SK-N-SH treated with all-trans-retinoic acid at 6 μM for 48 hours (cell line): ENCODE data around the gene LAMB4.

Experiments used
- ATAC-seq: fragments of 200-7000 bp; cut with Tn5 transposase; 3 replicates; pipeline ENCODE4 v1.9.1; 2020; ENCODE audit warnings: mild to moderate bottlenecking, moderate library complexity
- ARNTL ChIP-seq: fragments of 450-650 bp; formaldehyde crosslinking; IDR thresholded peaks from 2 replicates; pipeline ENCODE4 v1.5.0; 2020; ENCODE audit warnings: low read depth, mild to moderate bottlenecking, moderate library complexity, borderline replicate concordance
- BACH2 ChIP-seq: fragments of 250-450 bp; sonication (Bioruptor Pico); IDR thresholded peaks from 2 replicates; pipeline ENCODE4 v1.9.0; 2021; ENCODE audit warnings: mild to moderate bottlenecking, borderline replicate concordance
- CREB5 ChIP-seq: fragments of 250-450 bp; sonication (Bioruptor Pico); IDR thresholded peaks from 2 replicates; pipeline ENCODE4 v1.5.1; 2020; ENCODE audit warnings: low read depth, mild to moderate bottlenecking, moderate library complexity
- CSDC2 ChIP-seq: fragments of 250-450 bp; sonication (Bioruptor Pico); IDR thresholded peaks from 2 replicates; pipeline ENCODE4 v1.5.0; 2020; ENCODE audit warnings: mild to moderate bottlenecking, moderate library complexity
- CSRNP3 ChIP-seq: fragments of 250-450 bp; sonication (Bioruptor Pico); IDR thresholded peaks from 2 replicates; pipeline ENCODE4 v1.5.1; 2021; ENCODE audit warnings: mild to moderate bottlenecking, moderate library complexity
- ESRRG ChIP-seq: fragments of 250-450 bp; sonication (Bioruptor Pico); IDR thresholded peaks from 2 replicates; pipeline ENCODE4 v1.6.1; 2021; ENCODE audit warnings: mild to moderate bottlenecking
- GLIS3 ChIP-seq: fragments of 250-450 bp; sonication (Bioruptor Pico); IDR thresholded peaks from 2 replicates; pipeline ENCODE4 v1.5.0; 2020; ENCODE audit warnings: mild to moderate bottlenecking, moderate library complexity
- ISL1 ChIP-seq: fragments of 250-450 bp; sonication (Bioruptor Pico); IDR thresholded peaks from 2 replicates; pipeline ENCODE4 v2.1.2; 2022; ENCODE audit warnings: mild to moderate bottlenecking, moderate library complexity
- OSR1 ChIP-seq: fragments of 250-450 bp; sonication (Bioruptor Pico); IDR thresholded peaks from 2 replicates; pipeline ENCODE4 v1.8.0; 2022; ENCODE audit warnings: moderate library complexity, mild to moderate bottlenecking, inconsistent platforms
- PATZ1 ChIP-seq: fragments of 250-450 bp; sonication (Bioruptor Pico); IDR thresholded peaks from 2 replicates; pipeline ENCODE4 v1.8.0; 2020; ENCODE audit warnings: mild to moderate bottlenecking, moderate library complexity, borderline replicate concordance
- POU6F1 ChIP-seq: fragments of 250-450 bp; sonication (Bioruptor Pico); IDR thresholded peaks from 2 replicates; pipeline ENCODE4 v1.8.0; 2021; ENCODE audit warnings: low read depth, mild to moderate bottlenecking, moderate library complexity, borderline replicate concordance
- PPARA ChIP-seq: fragments of 250-450 bp; sonication (Bioruptor Pico); IDR thresholded peaks from 2 replicates; pipeline ENCODE4 v1.5.0; 2020; ENCODE audit warnings: mild to moderate bottlenecking, borderline replicate concordance
- RARB ChIP-seq: fragments of 250-450 bp; sonication (Bioruptor Pico); IDR thresholded peaks from 2 replicates; pipeline ENCODE4 v1.8.0; 2021; ENCODE audit warnings: mild to moderate bottlenecking, moderate library complexity
- SNAI2 ChIP-seq: fragments of 250-450 bp; sonication (Bioruptor Pico); IDR thresholded peaks from 2 replicates; pipeline ENCODE4 v1.5.0; 2020; ENCODE audit warnings: mild to moderate bottlenecking, moderate library complexity
- TCF4 ChIP-seq: fragments of 250-450 bp; sonication (Bioruptor Pico); IDR thresholded peaks from 2 replicates; pipeline ENCODE4 v1.8.0; 2021; ENCODE audit warnings: mild to moderate bottlenecking, moderate library complexity, borderline replicate concordance
- TOX ChIP-seq: fragments of 250-450 bp; sonication (Bioruptor Pico); IDR thresholded peaks from 2 replicates; pipeline ENCODE4 v1.8.0; 2021; ENCODE audit warnings: mild to moderate bottlenecking, moderate library complexity, borderline replicate concordance
- TSHZ2 ChIP-seq: fragments of 250-450 bp; sonication (Bioruptor Pico); IDR thresholded peaks from 2 replicates; pipeline ENCODE4 v1.5.0; 2020; ENCODE audit warnings: mild to moderate bottlenecking, moderate library complexity
- ZC3H10 ChIP-seq: fragments of 250-450 bp; sonication (Bioruptor Pico); IDR thresholded peaks from 2 replicates; pipeline ENCODE4 v1.5.1; 2021; ENCODE audit warnings: mild to moderate bottlenecking, moderate library complexity
- ZFP3 ChIP-seq: fragments of 250-450 bp; sonication (Bioruptor Pico); IDR thresholded peaks from 2 replicates; pipeline ENCODE4 v1.5.0; 2020; ENCODE audit warnings: mild to moderate bottlenecking, moderate library complexity
- ZFP30 ChIP-seq: fragments of 450-650 bp; formaldehyde crosslinking; IDR thresholded peaks from 2 replicates; pipeline ENCODE4 v1.5.0; 2022; ENCODE audit warnings: mild to moderate bottlenecking, moderate library complexity
- ZNF565 ChIP-seq: fragments of 450-650 bp; formaldehyde crosslinking; conservative IDR thresholded peaks from 2 replicates; pipeline ENCODE4 v1.5.0; 2020; ENCODE audit warnings: low read depth, mild to moderate bottlenecking, moderate library complexity
- ZNF70 ChIP-seq: fragments of 450-650 bp; formaldehyde crosslinking; IDR thresholded peaks from 2 replicates; pipeline ENCODE4 v1.5.0; 2020; ENCODE audit warnings: mild to moderate bottlenecking, moderate library complexity

Gene LAMB4

GRCh38 chr7:108109221-108109908 lies 20.8 kb downstream of the LAMB4 start:
- peak; percentile 86 for ATAC-seq

GRCh38 chr7:108108131-108108530 lies 22.0 kb downstream of the LAMB4 start:
- no peak for TF ChIP-seq TSHZ2 (CRISPR knock-in tag)
- peak; percentile 76; the same call in 1 of the 2 replicates for TF ChIP-seq ZFP3 (CRISPR knock-in tag)
- ATAC-seq: no peak

More at GRCh38 chr7:108109221-108109908, 20.8 kb downstream of the LAMB4 start:
- TF ChIP-seq ZFP30 (CRISPR knock-in tag): no peak
- no peak for TF ChIP-seq ZC3H10 (CRISPR knock-in tag)
- no peak for TF ChIP-seq ZFP3 (CRISPR knock-in tag)
- no peak for TF ChIP-seq BACH2 (CRISPR knock-in tag)

GRCh38 chr7:108104324-108104723 lies 25.8 kb downstream of the LAMB4 start:
- ATAC-seq: no peak
- TF ChIP-seq ESRRG (CRISPR knock-in tag): no peak
- no peak for TF ChIP-seq ZNF70
- no peak for TF ChIP-seq POU6F1 (CRISPR knock-in tag)
- no peak for TF ChIP-seq ISL1
- TF ChIP-seq ZFP30 (CRISPR knock-in tag): no peak
- TF ChIP-seq PPARA (CRISPR knock-in tag): no peak
- no peak for TF ChIP-seq TCF4 (CRISPR knock-in tag)
- no peak for TF ChIP-seq RARB
- TF ChIP-seq ARNTL (CRISPR knock-in tag): no peak
- TF ChIP-seq TSHZ2 (CRISPR knock-in tag): no peak
- no peak for TF ChIP-seq ZFP3 (CRISPR knock-in tag)
- no peak for TF ChIP-seq OSR1
- no peak for TF ChIP-seq GLIS3 (CRISPR knock-in tag)
- TF ChIP-seq BACH2 (CRISPR knock-in tag): no peak
- TF ChIP-seq SNAI2: no peak
- no peak for TF ChIP-seq PATZ1 (CRISPR knock-in tag)

- no peak for TF ChIP-seq ZC3H10 (CRISPR knock-in tag)
- TF ChIP-seq OSR1: no peak
- TF ChIP-seq ZNF565: no peak
- no peak for TF ChIP-seq CSDC2 (CRISPR knock-in tag)
- no peak for TF ChIP-seq CREB5 (CRISPR knock-in tag)
- no peak for TF ChIP-seq CSRNP3
- TF ChIP-seq ARNTL (CRISPR knock-in tag): no peak
- no peak for TF ChIP-seq PPARA (CRISPR knock-in tag)
- no peak for TF ChIP-seq ZFP3 (CRISPR knock-in tag)
- no peak for TF ChIP-seq TOX (CRISPR knock-in tag)
- no peak for TF ChIP-seq ISL1
- ATAC-seq: peak; percentile 48; the same call in 2 of the 3 replicates
Observed at GRCh38 chr7:108103558-108104298, 26.4 kb downstream of the LAMB4 start.
